ENCODE measurements around the gene SYNPR.

The SYNPR gene

DNA sequence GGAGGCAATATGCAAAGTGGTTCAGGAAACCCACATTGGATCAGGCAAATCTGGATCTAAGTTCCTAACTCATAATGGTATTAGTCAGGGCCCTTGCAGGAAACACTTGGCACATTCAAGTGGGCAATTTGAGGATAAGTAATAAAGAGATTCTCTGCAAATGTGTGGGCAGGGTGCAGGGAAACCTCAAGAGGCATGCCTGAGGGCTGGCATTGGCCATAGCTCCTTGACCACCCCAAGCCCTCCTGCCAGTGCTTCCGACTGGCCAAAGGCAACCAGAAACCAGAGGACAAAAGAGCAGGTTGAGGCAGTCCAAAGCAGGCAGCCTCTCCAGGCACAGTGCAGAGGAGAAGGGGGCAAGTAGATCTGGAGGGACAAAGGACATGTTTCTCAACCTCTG is 243.5 kb downstream of the SYNPR start:
- Histone ChIP-seq H3K9ac (ENCODE audit: insufficient read length) (no peak overlapping the region), H3K9me3 (ENCODE audit: low read depth, low read length) (no peaks in the 10 kb centered on the region), H3K27ac (no peak overlapping the region), H3K4me3 (no peak overlapping the region), H3K36me3 (ENCODE audit: insufficient read depth, low read length) (no peaks in the 10 kb centered on the region)
- DNase-seq (ENCODE audit: low read depth, low spot score): no peak
- TF ChIP-seq POLR2AphosphoS5 (IDR thresholded peaks at IDR 0.05; ENCODE audit: borderline replicate concordance, low read depth, low read length) (no peak), FOXP2 (optimal IDR thresholded peaks at IDR 0.05; ENCODE audit: control extremely low read depth, extremely low read length, insufficient read depth) (no peak), EZH2 (IDR thresholded peaks at IDR 0.05) (no peak)

DNA sequence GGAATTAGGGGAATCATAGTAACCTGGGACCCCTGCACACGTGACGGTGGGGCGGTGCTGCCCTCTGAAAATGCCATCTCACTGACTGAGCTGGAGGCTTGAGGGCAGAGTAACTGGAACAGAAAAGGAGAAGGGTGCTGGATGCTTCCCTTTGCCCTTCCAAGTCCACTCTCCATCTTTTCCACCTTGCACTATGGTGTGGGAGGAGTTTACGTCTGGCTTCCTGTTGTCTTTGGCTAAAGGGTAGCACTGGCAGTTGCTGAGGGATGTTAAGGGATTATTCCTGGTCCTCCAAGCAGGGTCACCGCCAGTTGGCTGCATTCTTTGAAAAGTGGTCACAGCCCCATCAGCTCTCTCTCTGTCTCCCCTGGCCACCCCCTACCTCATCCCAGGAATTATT is 245.0 kb downstream of the SYNPR start:
- TF ChIP-seq FOXP2 (optimal IDR thresholded peaks at IDR 0.05; ENCODE audit: control extremely low read depth, extremely low read length, insufficient read depth) (no peak), POLR2AphosphoS5 (IDR thresholded peaks at IDR 0.05; ENCODE audit: borderline replicate concordance, low read depth, low read length) (no peak), EZH2 (IDR thresholded peaks at IDR 0.05) (no peak)
- H3K4me3 ChIP-seq: no peak overlapping the region
- no peaks in the 10 kb centered on the region for H3K9me3 ChIP-seq (ENCODE audit: low read depth, low read length)
- H3K9ac ChIP-seq (ENCODE audit: insufficient read length): no peak overlapping the region
- H3K36me3 ChIP-seq (ENCODE audit: insufficient read depth, low read length): no peaks in the 10 kb centered on the region
- no peak overlapping the region for H3K27ac ChIP-seq
- DNase-seq (ENCODE audit: low read depth, low spot score): no peak

DNA sequence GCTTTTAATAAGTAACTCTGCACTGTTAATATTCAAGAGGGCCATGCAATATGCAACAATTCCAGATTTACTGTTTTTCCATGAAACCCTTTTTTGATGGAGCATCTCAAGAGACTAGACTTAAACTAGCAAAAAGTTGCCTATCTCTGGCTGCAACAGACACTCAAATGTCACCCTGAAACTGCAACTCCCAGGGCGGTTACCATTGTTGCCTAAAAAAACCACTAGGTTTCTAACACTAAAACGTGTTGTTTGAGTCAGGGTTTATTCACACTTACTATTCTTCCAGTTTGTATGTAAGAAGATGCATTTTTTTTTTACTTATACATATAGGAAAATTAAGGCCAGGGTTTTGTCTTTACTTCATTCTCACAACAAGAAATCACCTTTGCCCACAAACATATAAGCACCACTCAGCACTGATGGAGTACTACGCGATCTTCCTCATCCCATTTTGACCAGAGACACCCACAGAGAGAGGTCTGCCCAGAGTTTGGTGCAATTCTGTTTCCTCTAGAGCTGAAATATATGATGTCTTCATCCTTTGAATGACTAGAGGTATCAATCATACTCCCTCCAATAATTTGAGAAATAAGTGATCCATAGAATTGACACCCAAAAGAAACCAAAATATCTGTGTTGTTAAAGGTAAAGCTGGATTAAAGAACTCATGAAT is 250.4 kb downstream of the SYNPR start:
- TF ChIP-seq POLR2AphosphoS5 (IDR thresholded peaks at IDR 0.05; ENCODE audit: borderline replicate concordance, low read depth, low read length): no peak
- H3K9ac ChIP-seq (ENCODE audit: insufficient read length): no peak overlapping the region
- no peaks in the 10 kb centered on the region for H3K36me3 ChIP-seq (ENCODE audit: insufficient read depth, low read length)
- no peak overlapping the region for H3K4me3 ChIP-seq
- no peaks in the 10 kb centered on the region for H3K9me3 ChIP-seq (ENCODE audit: low read depth, low read length)
- no peak overlapping the region for H3K27ac ChIP-seq
- DNase-seq (ENCODE audit: low read depth, low spot score): no peak

DNA sequence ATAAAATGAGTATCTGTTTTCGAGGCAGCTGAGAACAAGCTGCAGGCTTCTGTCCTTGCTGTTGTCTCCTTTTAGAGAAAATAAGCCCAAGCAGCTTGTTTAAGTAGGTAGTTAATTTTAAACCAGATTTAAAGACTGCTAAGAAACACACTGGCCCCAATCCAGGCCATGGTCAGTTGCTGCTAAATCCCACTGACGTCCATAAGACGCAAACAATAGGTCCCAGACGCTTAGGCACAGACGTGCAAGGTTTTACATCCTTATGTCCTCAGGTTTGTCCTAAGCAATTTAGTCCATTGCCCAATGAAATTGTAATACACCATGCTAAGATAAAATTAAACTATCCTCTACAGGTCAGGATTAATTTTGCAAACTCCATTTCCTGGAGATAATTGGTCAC is 254.4 kb downstream of the SYNPR start:
- H3K27ac ChIP-seq: no peak overlapping the region
- H3K4me3 ChIP-seq: no peak overlapping the region
- no peak for TF ChIP-seq EZH2 (IDR thresholded peaks at IDR 0.05)
- TF ChIP-seq POLR2AphosphoS5 (IDR thresholded peaks at IDR 0.05; ENCODE audit: borderline replicate concordance, low read depth, low read length): no peak
- no peak for TF ChIP-seq FOXP2 (optimal IDR thresholded peaks at IDR 0.05; ENCODE audit: control extremely low read depth, extremely low read length, insufficient read depth)
- H3K9ac ChIP-seq (ENCODE audit: insufficient read length): no peak overlapping the region
- DNase-seq (ENCODE audit: low read depth, low spot score): no peak
- H3K9me3 ChIP-seq (ENCODE audit: low read depth, low read length): no peaks in the 10 kb centered on the region
- H3K36me3 ChIP-seq (ENCODE audit: insufficient read depth, low read length): no peaks in the 10 kb centered on the region

DNA sequence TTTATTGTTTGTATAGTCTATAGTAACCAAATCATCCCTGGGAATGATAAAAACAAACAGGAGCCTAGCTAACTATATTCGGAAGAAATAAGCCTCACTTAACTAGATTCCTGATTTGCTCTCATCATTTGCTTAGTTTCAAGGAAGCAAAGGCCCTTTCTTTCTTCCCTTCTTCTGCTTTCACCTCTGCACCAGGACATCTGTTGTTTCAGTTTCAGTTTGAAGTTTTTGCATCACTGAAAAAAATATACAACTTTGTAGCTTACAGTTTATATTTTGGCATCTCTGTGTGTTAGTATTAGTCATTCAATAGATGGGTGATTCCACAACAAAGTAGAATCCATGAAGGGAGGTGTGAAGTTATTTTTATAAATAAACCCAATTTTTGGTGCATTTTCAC is 260.8 kb downstream of the SYNPR start:
- no peak overlapping the region for H3K4me3 ChIP-seq
- no peak overlapping the region for H3K9ac ChIP-seq (ENCODE audit: insufficient read length)
- no peaks in the 10 kb centered on the region for H3K9me3 ChIP-seq (ENCODE audit: low read depth, low read length)
- DNase-seq (ENCODE audit: low read depth, low spot score): no peak
- no peaks in the 10 kb centered on the region for H3K36me3 ChIP-seq (ENCODE audit: insufficient read depth, low read length)
- TF ChIP-seq FOXP2 (optimal IDR thresholded peaks at IDR 0.05; ENCODE audit: control extremely low read depth, extremely low read length, insufficient read depth) (no peak), EZH2 (IDR thresholded peaks at IDR 0.05) (no peak), POLR2AphosphoS5 (IDR thresholded peaks at IDR 0.05; ENCODE audit: borderline replicate concordance, low read depth, low read length) (no peak)
- H3K27ac ChIP-seq: no peak overlapping the region

DNA sequence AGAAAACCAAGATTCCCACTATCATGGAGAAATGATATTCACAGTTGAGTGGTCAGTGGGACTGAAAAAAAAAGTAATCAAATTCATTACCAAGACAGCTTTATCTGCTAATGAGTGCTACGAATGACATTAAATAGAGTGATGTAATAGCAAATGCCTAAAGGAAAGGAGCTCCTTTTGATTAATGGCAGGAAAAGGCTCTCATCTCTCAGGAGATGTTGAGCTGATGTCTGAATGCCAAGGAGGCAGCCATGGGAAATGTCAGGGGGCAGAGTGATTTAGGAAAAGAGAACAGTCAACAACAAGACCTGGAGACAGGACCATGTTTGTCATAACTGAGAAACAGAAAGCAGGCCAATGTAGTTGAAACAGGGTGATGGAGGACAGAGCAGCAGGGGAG is 277.7 kb downstream of the SYNPR start:
- no peak overlapping the region for H3K27ac ChIP-seq
- H3K36me3 ChIP-seq (ENCODE audit: insufficient read depth, low read length): no peaks in the 10 kb centered on the region
- H3K9me3 ChIP-seq (ENCODE audit: low read depth, low read length): no peaks in the 10 kb centered on the region
- no peak for TF ChIP-seq POLR2AphosphoS5 (IDR thresholded peaks at IDR 0.05; ENCODE audit: borderline replicate concordance, low read depth, low read length)
- TF ChIP-seq EZH2 (IDR thresholded peaks at IDR 0.05): no peak
- TF ChIP-seq FOXP2 (optimal IDR thresholded peaks at IDR 0.05; ENCODE audit: control extremely low read depth, extremely low read length, insufficient read depth): no peak
- H3K9ac ChIP-seq (ENCODE audit: insufficient read length): no peak overlapping the region
- no peak overlapping the region for H3K4me3 ChIP-seq
- DNase-seq (ENCODE audit: low read depth, low spot score): no peak

DNA sequence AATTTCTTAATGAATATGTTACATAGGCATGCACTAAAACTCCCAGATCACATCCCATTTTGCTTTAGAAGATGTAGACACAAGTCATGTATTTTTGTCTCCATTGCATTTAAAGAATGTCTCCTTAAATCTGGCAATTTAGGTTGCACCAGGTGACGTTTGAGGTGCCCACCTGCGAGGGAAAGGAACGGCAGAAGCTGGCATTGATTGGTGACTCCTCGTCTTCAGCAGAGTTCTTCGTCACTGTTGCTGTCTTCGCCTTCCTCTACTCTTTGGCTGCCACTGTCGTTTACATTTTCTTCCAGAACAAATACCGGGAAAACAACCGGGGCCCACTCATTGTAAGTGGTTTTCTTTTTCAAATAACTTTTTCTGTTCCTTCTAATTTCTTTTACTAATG is 278.3 kb downstream of the SYNPR start:
- TF ChIP-seq POLR2AphosphoS5 (IDR thresholded peaks at IDR 0.05; ENCODE audit: borderline replicate concordance, low read depth, low read length) (no peak), EZH2 (IDR thresholded peaks at IDR 0.05) (no peak), FOXP2 (optimal IDR thresholded peaks at IDR 0.05; ENCODE audit: control extremely low read depth, extremely low read length, insufficient read depth) (no peak)
- Histone ChIP-seq H3K27ac (no peak overlapping the region), H3K9ac (ENCODE audit: insufficient read length) (no peak overlapping the region), H3K4me3 (no peak overlapping the region), H3K9me3 (ENCODE audit: low read depth, low read length) (no peaks in the 10 kb centered on the region), H3K36me3 (ENCODE audit: insufficient read depth, low read length) (no peaks in the 10 kb centered on the region)
- no peak for DNase-seq (ENCODE audit: low read depth, low spot score)

DNA sequence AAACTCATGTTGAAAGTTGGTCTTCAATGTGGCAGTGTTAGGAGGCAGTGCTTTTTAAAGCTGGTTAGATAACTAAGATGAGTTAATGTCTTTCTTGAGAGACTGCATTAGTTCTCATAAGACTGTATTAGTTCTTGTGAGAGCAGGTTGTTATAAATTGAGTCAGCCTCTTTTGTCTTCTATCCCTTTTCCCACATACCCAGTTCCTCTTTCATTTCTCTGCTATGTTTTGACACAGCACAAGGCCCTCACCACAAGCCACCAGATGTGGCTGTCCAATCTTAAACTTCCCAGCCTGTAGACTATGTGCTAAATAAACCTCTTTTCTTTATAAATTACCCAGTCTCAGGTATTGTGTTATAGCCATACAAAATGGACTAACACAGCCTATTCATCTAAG is 279.8 kb downstream of the SYNPR start:
- H3K4me3 ChIP-seq: no peak overlapping the region
- TF ChIP-seq EZH2 (IDR thresholded peaks at IDR 0.05): no peak
- no peak for TF ChIP-seq FOXP2 (optimal IDR thresholded peaks at IDR 0.05; ENCODE audit: control extremely low read depth, extremely low read length, insufficient read depth)
- no peak for TF ChIP-seq POLR2AphosphoS5 (IDR thresholded peaks at IDR 0.05; ENCODE audit: borderline replicate concordance, low read depth, low read length)
- no peak overlapping the region for H3K27ac ChIP-seq
- no peak overlapping the region for H3K9ac ChIP-seq (ENCODE audit: insufficient read length)
- H3K9me3 ChIP-seq (ENCODE audit: low read depth, low read length): no peaks in the 10 kb centered on the region
- no peak for DNase-seq (ENCODE audit: low read depth, low spot score)
- no peaks in the 10 kb centered on the region for H3K36me3 ChIP-seq (ENCODE audit: insufficient read depth, low read length)

DNA sequence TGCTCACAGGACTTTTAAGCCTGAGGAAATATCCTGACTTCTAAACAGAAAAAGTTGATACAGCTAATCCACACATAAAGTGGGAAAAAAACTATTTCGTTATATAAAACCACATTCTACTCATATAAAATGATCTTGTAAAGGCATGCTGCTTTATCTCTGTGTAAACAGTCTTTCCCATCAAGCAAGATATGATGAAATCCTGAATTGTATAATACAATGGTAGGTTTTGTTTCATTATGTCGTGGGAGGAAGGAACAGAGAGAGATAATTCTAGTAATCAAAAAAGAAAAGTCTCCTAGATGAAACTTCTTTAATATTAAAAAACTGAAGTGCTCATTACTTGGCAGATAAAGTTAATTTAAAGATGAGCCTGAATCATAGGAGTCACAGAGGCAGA is 281.8 kb downstream of the SYNPR start:
- no peak for TF ChIP-seq FOXP2 (optimal IDR thresholded peaks at IDR 0.05; ENCODE audit: control extremely low read depth, extremely low read length, insufficient read depth)
- no peak for TF ChIP-seq POLR2AphosphoS5 (IDR thresholded peaks at IDR 0.05; ENCODE audit: borderline replicate concordance, low read depth, low read length)
- no peak for TF ChIP-seq EZH2 (IDR thresholded peaks at IDR 0.05)
- Histone ChIP-seq H3K4me3 (no peak overlapping the region), H3K9me3 (ENCODE audit: low read depth, low read length) (no peaks in the 10 kb centered on the region), H3K27ac (no peak overlapping the region), H3K36me3 (ENCODE audit: insufficient read depth, low read length) (no peaks in the 10 kb centered on the region), H3K9ac (ENCODE audit: insufficient read length) (no peak overlapping the region)
- no peak for DNase-seq (ENCODE audit: low read depth, low spot score)
